Measurements from ENCODE around the gene LDHB.

- TF ChIP-seq POLR2A (IDR thresholded peaks at IDR 0.05) (no peak), CTCF (IDR thresholded peaks at IDR 0.05) (no peak)
Measured at GRCh38 chr12:21649034-21649433, 8.6 kb downstream of the LDHB start.
